ENCODE results near the gene STRN4. TPM values are rescaled to one million over a fixed set of nuclear protein-coding genes. Genes with fewer than 3 reads are reported as not detected.

STRN4 gene
- polyA plus RNA-seq, 3 donors, result 37.5 to 239 (median 48.0) TPM

GRCh38 chr19:46718934-46719622 is 27.2 kb downstream of the STRN4 start:
- Mint-ChIP-seq H3K4me3 (no peak overlapping the region), H3K4me1 (peaks cover 57% of the 10 kb centered on the region), H3K36me3 (peaks cover 32 to 52% of the 10 kb centered on the region in 2 donors), H3K27me3 (ENCODE audit: low read depth in 3 of 3) (peaks cover 9 to 19% (median 10%) of the 10 kb centered on the region in 3 donors), H3K9me3 (peaks cover 0 to 3% (median 0%) of the 10 kb centered on the region in 7 donors), H3K27ac (peak overlapping the region in 5 of 7 donors; percentile 83 to 92 (median 88))
- H2AFZ ChIP-seq (ENCODE audit: insufficient read depth, low read depth, low read length, poor library complexity, severe bottlenecking), result no peak overlapping the region
- H3K79me2 ChIP-seq (ENCODE audit: insufficient read depth, low read length), result peaks cover 10% of the 10 kb centered on the region
- peak overlapping the region; percentile 26 to 57 for H3K27ac ChIP-seq (ENCODE audit: low read depth in 1 of 2, low read length in 2 of 2)
- peaks cover 44 to 45% of the 10 kb centered on the region in 2 donors for H3K36me3 ChIP-seq (replicated peaks in 1 of 2; ENCODE audit: control insufficient read depth in 1 of 2, insufficient read depth in 2 of 2, low read length in 2 of 2)
- H3K4me3 ChIP-seq (replicated peaks in 1 of 3; ENCODE audit: low read depth in 2 of 3, low read length in 3 of 3), result peak overlapping the region in 1 of 3 experiments; percentile 81
- 33% methylated on average over 6 of the region's 15 CpGs for WGBS (ENCODE audit: insufficient coverage)
- H3K4me2 ChIP-seq (replicated peaks; ENCODE audit: extremely low read depth, low read length, poor library complexity, severe bottlenecking), result no peak overlapping the region
- H4K20me1 ChIP-seq (ENCODE audit: insufficient read depth, low read length), result peaks cover 72% of the 10 kb centered on the region
- no peaks in the 10 kb centered on the region for H3K9me3 ChIP-seq (replicated peaks in 1 of 2; ENCODE audit: control insufficient read depth in 1 of 2, insufficient read depth in 1 of 2, low read length in 2 of 2)
- intact Hi-C loops (cut with micrococcal nuclease), result loop anchor here in 1 of 2 donors (10.0 kb wide), 1 partner anchor 104 kb away; no protein-coding TSS in a partner anchor
- H3K9ac ChIP-seq (ENCODE audit: insufficient read depth, low read length, poor library complexity, severe bottlenecking), result no peak overlapping the region
- peaks cover 53 to 63% of the 10 kb centered on the region in 2 donors for H3K4me1 ChIP-seq (ENCODE audit: control insufficient read depth in 1 of 2, insufficient read depth in 2 of 2, low read length in 2 of 2)
- no peak for DNase-seq
- no peak for TF ChIP-seq CTCF (IDR thresholded peaks at IDR 0.05)
- H3K27me3 ChIP-seq (ENCODE audit: control insufficient read depth in 2 of 2, insufficient read depth in 2 of 2, low read length in 2 of 2), result peaks cover 0 to 10% of the 10 kb centered on the region in 2 donors

- peak overlapping the region; percentile 57 to 89 for H3K27ac ChIP-seq (ENCODE audit: low read depth in 1 of 2, low read length in 2 of 2)
- peaks cover 28 to 45% of the 10 kb centered on the region in 2 donors for H3K36me3 Mint-ChIP-seq
- no peaks in the 10 kb centered on the region for H3K9me3 ChIP-seq (replicated peaks in 1 of 2; ENCODE audit: control insufficient read depth in 1 of 2, insufficient read depth in 1 of 2, low read length in 2 of 2)
- H3K4me1 ChIP-seq (ENCODE audit: control insufficient read depth in 1 of 2, insufficient read depth in 2 of 2, low read length in 2 of 2), result peaks cover 57 to 67% of the 10 kb centered on the region in 2 donors
- no peak for TF ChIP-seq CTCF (IDR thresholded peaks at IDR 0.05)
- H3K4me2 ChIP-seq (replicated peaks; ENCODE audit: extremely low read depth, low read length, poor library complexity, severe bottlenecking), result peak overlapping the region; percentile 80
- peaks cover 59% of the 10 kb centered on the region for H3K4me1 Mint-ChIP-seq
- 19% methylated on average over 15 of the region's 17 CpGs for WGBS (ENCODE audit: insufficient coverage)
- peaks cover 10% of the 10 kb centered on the region for H3K79me2 ChIP-seq (ENCODE audit: insufficient read depth, low read length)
- H3K4me3 Mint-ChIP-seq, result peak overlapping the region; percentile 94 to 96
- H2AFZ ChIP-seq (ENCODE audit: insufficient read depth, low read depth, low read length, poor library complexity, severe bottlenecking), result no peak overlapping the region
- peaks cover 9 to 23% (median 12%) of the 10 kb centered on the region in 3 donors for H3K27me3 Mint-ChIP-seq (ENCODE audit: low read depth in 3 of 3)
- H3K36me3 ChIP-seq (replicated peaks in 1 of 2; ENCODE audit: control insufficient read depth in 1 of 2, insufficient read depth in 2 of 2, low read length in 2 of 2), result peaks cover 37 to 39% of the 10 kb centered on the region in 2 donors
- no peak overlapping the region for H3K9ac ChIP-seq (ENCODE audit: insufficient read depth, low read length, poor library complexity, severe bottlenecking)
- H3K4me3 ChIP-seq (replicated peaks in 1 of 3; ENCODE audit: low read depth in 2 of 3, low read length in 3 of 3), result peak overlapping the region in 1 of 3 experiments; percentile 81
- peaks cover 0 to 10% of the 10 kb centered on the region in 2 donors for H3K27me3 ChIP-seq (ENCODE audit: control insufficient read depth in 2 of 2, insufficient read depth in 2 of 2, low read length in 2 of 2)
- intact Hi-C loops (cut with micrococcal nuclease), result loop anchor here in 1 of 2 donors (10.0 kb wide), 1 partner anchor 104 kb away; no protein-coding TSS in a partner anchor
- peaks cover 64% of the 10 kb centered on the region for H4K20me1 ChIP-seq (ENCODE audit: insufficient read depth, low read length)
- H3K27ac Mint-ChIP-seq, result peak overlapping the region; percentile 83 to 94 (median 91)
- peak; percentile 30 to 42 (median 41) for DNase-seq
- H3K9me3 Mint-ChIP-seq, result peaks cover 0 to 3% (median 0%) of the 10 kb centered on the region in 7 donors
Measured at GRCh38 chr19:46718157-46718933, 27.9 kb downstream of the STRN4 start.

Data from CD14-positive monocyte (primary cell).